Measurements from ENCODE around the gene CDH1.
"Not testable (repeated sequence)": the region's sequence is repeated elsewhere in the genome, so short reads cannot be mapped to it uniquely, and the experiment has no call there.

Gene CDH1

DNA sequence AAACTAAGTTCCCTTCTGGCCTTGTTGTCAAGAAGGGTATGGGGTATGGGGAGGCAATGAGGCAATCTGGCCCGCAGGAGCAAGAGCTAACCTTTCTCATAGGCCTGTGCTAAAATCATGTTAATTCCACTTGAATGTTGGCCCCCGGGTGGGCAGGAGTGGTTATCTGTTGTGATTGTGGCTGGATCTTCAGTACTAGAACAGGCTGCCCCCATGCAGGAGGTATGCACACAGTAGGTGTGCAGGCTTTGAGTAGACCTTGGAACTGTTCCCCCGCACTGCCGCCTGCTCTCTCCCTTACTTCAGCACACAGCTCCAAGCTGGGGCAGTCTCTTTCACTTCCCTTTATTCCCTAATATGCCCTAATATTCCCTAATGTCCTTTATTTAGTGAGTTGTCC is 53.9 kb downstream of the CDH1 start:
- no peak for DNase-seq (ENCODE audit: low spot score)

DNA sequence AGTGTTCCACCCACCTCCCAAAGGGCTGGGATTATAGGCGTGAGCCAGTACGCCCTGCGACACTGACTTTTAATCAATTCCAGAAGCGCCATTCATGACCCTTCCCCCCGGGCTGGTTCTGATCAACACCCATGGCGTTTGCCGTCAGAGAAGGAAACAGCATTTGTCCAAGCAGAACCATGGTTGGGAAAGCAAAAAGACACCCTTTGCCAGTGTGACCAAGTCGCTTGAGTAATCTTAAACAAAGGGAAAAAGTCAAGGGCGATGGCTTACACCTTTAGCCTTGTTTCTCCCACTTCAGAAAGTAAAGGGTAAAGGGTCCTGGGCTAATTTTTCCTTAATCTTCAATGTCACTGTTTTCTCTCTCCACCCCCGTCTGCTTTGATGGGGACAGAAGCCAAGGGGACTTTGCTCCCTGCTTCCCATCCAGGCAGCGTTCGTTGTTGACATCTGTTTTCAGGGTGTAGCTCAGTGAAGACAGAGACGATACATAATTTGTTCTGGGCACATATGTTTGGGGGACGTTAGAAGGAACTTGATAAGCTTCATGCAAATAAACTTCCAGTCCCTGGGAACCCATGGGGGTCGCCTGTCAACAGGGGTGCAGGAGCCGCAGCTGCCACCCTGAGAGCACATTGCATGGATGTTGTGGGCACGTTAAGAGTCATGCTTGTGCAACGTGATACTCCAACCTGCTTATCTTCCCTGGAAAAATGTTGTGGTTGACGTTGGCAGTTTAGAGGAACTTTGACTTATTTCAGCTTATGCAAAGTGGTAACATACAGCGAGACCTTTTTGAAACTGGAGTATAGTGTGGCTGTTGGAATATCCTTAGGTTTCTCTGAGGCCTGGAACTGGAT is 55.6 kb downstream of the CDH1 start:
- DNase-seq (ENCODE audit: low spot score), result peak; percentile 62

GRCh38 chr16:68793401-68793857 is 56.3 kb downstream of the CDH1 start:
- DNase-seq (ENCODE audit: low spot score), result no peak

DNA sequence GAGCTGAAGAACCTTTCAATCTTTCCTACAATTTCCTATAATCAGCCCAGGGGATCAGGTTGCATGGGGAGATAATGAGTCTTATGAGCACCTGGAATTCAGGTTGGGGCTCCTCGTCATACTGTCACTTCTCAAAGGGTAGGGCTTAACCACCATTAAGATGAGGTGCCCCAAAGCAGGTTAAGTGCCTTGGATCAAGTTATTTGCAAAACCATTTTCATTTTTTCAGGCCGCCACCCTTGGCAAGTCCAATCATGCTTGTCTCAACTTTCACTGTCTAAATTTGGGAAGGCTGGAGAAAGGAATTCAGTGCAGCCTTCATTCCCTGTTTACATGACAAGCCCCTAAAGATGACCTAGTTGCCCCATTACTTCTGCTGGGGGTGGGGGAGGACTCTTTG is 61.3 kb downstream of the CDH1 start:
- DNase-seq (ENCODE audit: low spot score), result no peak

- peak; percentile 79 for DNase-seq (ENCODE audit: low spot score)
These were observed 63.3 kb downstream of the CDH1 start for GRCh38 chr16:68800257-68800875.

DNA sequence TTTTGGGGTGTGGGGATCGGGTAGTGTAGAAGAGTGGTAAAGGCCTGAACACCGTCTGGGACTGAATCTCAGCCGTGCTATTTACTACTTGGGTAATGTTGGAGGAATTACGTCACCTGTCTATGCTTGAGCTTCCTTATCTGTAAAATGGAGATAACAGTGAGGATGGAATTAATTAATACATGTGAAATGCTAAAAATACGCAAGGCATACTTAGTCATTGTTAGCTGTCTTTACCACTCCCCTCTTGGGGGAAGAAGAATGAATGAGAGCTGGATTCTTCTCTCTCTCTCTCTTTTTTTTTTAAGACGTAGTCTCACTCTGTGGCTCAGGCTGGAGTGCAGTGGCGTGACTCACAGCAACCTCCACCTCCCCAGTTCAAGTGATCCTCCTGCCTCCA is 65.1 kb downstream of the CDH1 start:
- no peak for DNase-seq (ENCODE audit: low spot score)

DNA sequence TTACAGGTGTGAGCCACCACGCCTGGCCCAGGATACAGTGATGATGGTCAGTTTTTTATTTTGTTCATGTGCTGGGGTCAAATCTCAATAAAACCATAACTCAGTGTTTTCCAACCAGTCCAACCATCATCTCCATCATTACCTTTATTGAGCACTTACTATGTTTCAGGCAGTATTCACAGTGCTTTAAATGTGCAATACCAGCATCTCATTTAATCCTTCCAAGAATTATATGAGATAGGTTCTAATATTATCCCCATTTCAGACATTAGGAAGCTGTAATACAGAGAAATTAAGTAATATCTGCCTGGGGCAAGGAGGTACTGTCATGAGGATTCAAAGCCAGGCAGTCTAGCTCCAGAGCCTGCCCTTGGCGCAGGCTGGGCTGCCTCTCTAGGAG is 69.3 kb downstream of the CDH1 start:
- no peak for DNase-seq (ENCODE audit: low spot score)

GRCh38 chr16:68806981-68807380 is 69.9 kb downstream of the CDH1 start:
- no peak for DNase-seq (ENCODE audit: low spot score)

- DNase-seq (ENCODE audit: low spot score), result no peak
These were observed 77.4 kb downstream of the CDH1 start for GRCh38 chr16:68814516-68814915.

DNA sequence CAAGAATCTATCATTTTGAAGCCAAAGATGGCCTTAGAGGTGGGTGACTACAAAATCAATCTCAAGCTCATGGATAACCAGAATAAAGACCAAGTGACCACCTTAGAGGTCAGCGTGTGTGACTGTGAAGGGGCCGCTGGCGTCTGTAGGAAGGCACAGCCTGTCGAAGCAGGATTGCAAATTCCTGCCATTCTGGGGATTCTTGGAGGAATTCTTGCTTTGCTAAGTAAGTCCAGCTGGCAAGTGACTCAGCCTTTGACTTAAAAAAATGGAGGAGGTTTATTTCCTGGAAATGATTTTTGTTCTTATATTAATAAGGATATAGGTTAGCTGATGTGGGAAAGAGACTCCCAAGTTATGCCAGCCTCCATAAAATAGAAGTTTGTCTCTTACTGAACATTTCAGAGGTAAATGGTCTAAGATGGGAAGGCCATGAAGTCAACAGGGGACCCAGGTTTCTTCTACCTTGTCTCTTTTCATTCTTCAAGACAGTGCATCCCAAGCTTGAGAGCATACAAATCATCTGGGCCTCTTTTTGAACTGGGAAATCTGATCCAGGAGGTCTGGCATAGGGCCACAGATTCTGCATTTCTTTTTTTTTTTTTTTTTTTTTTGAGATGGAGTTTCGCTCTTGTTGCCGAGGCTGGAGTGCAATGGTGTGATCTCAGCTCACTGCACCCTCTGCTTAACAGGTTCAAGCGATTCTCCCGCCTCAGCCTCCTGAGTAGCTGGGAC is 86.5 kb downstream of the CDH1 start:
- DNase-seq (ENCODE audit: low spot score), result no peak

DNA sequence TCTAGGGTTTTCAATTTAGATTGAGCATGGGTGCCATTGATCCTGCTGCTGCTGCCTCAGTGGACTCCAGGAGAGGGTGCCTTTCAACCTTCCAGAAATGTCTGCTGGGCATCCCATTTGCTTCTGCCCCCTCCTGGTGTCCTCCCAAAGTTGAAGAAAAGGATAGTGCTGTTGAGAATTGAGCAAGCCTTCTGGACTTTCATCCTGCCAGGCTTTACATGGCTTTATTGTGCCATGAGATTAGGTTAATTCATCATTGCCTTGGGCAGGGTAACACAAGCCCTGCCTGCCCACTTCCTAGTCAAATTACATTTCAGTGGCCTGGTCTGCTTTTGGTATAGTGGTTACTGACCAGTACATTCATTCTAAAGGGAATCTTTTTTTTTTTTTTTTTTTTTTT is 88.3 kb downstream of the CDH1 start:
- no peak for DNase-seq (ENCODE audit: low spot score)

GRCh38 chr16:68826652-68827051 is 89.6 kb downstream of the CDH1 start:
- no peak for DNase-seq (ENCODE audit: low spot score)

DNA sequence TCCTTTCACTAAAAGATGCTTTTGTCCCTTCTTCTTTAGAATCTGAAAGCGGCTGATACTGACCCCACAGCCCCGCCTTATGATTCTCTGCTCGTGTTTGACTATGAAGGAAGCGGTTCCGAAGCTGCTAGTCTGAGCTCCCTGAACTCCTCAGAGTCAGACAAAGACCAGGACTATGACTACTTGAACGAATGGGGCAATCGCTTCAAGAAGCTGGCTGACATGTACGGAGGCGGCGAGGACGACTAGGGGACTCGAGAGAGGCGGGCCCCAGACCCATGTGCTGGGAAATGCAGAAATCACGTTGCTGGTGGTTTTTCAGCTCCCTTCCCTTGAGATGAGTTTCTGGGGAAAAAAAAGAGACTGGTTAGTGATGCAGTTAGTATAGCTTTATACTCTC is 96.2 kb downstream of the CDH1 start:
- no peak for DNase-seq (ENCODE audit: low spot score)

DNA sequence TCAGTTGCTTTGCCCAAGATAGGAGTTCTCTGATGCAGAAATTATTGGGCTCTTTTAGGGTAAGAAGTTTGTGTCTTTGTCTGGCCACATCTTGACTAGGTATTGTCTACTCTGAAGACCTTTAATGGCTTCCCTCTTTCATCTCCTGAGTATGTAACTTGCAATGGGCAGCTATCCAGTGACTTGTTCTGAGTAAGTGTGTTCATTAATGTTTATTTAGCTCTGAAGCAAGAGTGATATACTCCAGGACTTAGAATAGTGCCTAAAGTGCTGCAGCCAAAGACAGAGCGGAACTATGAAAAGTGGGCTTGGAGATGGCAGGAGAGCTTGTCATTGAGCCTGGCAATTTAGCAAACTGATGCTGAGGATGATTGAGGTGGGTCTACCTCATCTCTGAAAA is 97.5 kb downstream of the CDH1 start:
- no peak for DNase-seq (ENCODE audit: low spot score)

- DNase-seq (ENCODE audit: low spot score), result no peak
These were observed 98.9 kb downstream of the CDH1 start for GRCh38 chr16:68835970-68836369.

GRCh38 chr16:68839831-68840230 is 102.7 kb downstream of the CDH1 start:
- no peak for DNase-seq (ENCODE audit: low spot score)

- DNase-seq (ENCODE audit: low spot score), result not testable (repeated sequence)
These were observed 105.9 kb downstream of the CDH1 start for GRCh38 chr16:68842964-68843481.

DNA sequence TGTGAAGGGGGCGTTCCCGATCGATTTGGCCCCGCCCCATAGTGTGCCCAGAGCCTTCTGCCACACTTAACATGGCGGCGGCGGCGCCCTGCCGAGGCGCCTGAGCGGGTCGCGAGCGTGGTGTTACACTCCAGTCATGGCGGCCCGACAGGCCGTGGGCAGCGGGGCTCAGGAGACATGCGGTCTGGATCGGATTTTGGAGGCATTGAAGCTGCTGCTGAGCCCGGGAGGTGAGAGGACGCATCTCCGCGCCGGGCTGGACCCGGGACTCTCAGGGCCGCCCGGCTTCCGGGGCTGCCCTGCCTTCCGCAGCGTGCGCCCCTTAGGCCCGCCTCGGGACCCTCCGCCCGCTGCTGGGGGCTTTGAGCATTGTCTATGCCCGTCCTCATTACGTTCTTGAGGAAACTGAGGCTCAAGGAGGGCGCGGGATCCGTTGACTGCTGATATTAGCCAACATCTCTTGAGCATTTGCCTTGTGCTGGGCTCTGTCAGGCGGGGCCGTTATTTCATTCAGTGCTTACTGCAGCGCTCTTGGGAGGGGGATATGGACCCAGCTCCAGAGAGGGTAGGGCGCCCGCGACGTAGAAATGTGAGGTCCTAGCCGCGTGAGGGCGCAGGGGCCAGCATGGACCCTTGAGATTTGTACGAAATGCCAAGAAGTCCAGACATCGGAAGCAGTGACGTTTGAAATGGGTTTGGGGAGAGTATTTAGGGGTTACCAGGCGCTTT is 106.6 kb downstream of the CDH1 start, which contains the start of gene TANGO6:
TANGO6 (plus strand) TSS at position 50 of the 729 bp plus-strand sequence; CDS start at position 137, 87 bp downstream.
- peak; percentile 87 for DNase-seq (ENCODE audit: low spot score)

DNA sequence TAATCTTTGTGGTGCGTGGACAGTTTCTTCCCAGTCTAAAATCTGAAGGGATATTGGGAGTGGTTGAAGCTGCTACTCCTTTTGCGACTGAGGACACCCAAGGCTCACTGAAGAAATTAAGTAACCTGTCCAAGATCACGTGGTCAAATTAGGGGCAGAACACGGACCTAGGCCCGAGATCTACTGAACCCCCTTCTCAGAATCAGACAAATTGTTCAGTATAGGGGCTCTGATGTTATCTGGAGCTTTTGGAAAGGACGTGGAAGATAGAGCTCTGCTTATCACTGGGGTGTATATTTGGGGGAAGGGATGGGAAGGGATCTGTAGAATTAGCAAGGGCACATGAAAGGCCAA is 107.1 kb downstream of the CDH1 start:
- DNase-seq (ENCODE audit: low spot score), result peak; percentile 15

- no peak for DNase-seq (ENCODE audit: low spot score)
These were observed 111.7 kb downstream of the CDH1 start for GRCh38 chr16:68848786-68849185.

DNA sequence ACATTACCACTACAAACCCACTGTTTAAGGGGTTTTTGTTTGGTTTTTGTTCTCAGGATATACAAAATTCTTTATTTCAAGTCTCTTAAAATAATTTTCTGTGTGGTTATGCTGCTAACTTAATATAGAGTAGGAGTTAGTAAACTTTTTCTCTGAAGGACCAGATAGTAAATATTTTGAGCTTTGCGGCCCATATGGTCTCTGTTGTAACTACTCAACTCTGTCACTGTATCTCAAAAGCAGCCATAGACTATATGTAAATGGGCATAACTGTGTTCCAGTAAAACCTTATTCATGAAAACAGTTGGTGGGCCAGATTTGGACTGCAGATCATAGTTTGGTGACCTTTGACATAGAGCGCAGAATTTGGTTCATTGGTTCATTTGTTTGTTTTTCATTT is 113.4 kb downstream of the CDH1 start:
- no peak for DNase-seq (ENCODE audit: low spot score)

- DNase-seq (ENCODE audit: low spot score), result no peak
These were observed 114.5 kb downstream of the CDH1 start for GRCh38 chr16:68851601-68852000.
